GM03348 (cell line): ENCODE measurements around the gene MYPOP.

ENCODE experiments used
- DNase-seq: peaks from one replicate; pipeline ENCODE4 v3.0.0; 2012; ENCODE audit warnings: low spot score

The MYPOP gene

GRCh38 chr19:45863335-45863839 lies 39.0 kb downstream of the MYPOP start:
- no peak for DNase-seq

GRCh38 chr19:45862564-45863334 lies 39.7 kb downstream of the MYPOP start, which contains the start of gene SYMPK:
SYMPK (minus strand) TSS chr19:45863147; CDS start chr19:45854495, 8,652 bp downstream.
- peak; percentile 100 for DNase-seq

- no peak for DNase-seq
Measured at GRCh38 chr19:45862271-45862563, 40.2 kb downstream of the MYPOP start.

GRCh38 chr19:45860359-45861259 lies 41.8 kb downstream of the MYPOP start:
- DNase-seq: no peak

- DNase-seq: no peak
Measured at GRCh38 chr19:45854167-45854778, 48.1 kb downstream of the MYPOP start.

GRCh38 chr19:45852983-45853382 lies 49.4 kb downstream of the MYPOP start:
- no peak for DNase-seq

GRCh38 chr19:45852145-45852750 lies 50.2 kb downstream of the MYPOP start:
- no peak for DNase-seq

GRCh38 chr19:45848922-45849321 lies 53.5 kb downstream of the MYPOP start:
- DNase-seq: no peak

GRCh38 chr19:45847663-45848062 lies 54.8 kb downstream of the MYPOP start:
- DNase-seq: no peak

- no peak for DNase-seq
Measured at GRCh38 chr19:45842198-45842597, 60.2 kb downstream of the MYPOP start.
